Upper lobe of left lung (tissue), 6 donors: ENCODE results near the gene OR10A6. TPM values are rescaled to one million over a fixed set of nuclear protein-coding genes. Genes with fewer than 3 reads are reported as not detected.

Experiments
- ATAC-seq, 2 donors: fragments of 200-7000 bp; cut with Tn5 transposase; one replicate each; pipeline ENCODE4 v1.9.1; 2022; ENCODE audit warnings: mild to moderate bottlenecking in 2 of 2, moderate library complexity in 2 of 2; ENCODE audit not compliant: low FRiP score in 2 of 2
- DNase-seq, 2 donors: peaks; one replicate each; pipeline ENCODE4 v3.0.0-alpha.2; 2019 to 2020
- H3K27ac ChIP-seq, 4 donors: fragments of 200-600 bp; sonication (generic); one replicate each; pipeline ENCODE4 v1.5.1; 2016 to 2019
- H3K27me3 ChIP-seq, 4 donors: fragments of 200-600 bp; sonication (generic); one replicate each; pipeline ENCODE4 v1.5.1; 2017 to 2019
- H3K36me3 ChIP-seq, 4 donors: fragments of 200-600 bp; sonication (generic); one replicate each; pipeline ENCODE4 v1.5.1; 2016 to 2019
- H3K4me1 ChIP-seq, 4 donors: fragments of 200-600 bp; sonication (generic); one replicate each; pipeline ENCODE4 v1.5.1; 2018 to 2019
- H3K4me3 ChIP-seq, 4 donors: fragments of 200-600 bp; sonication (generic); one replicate each; pipeline ENCODE4 v1.5.1; 2017 to 2019; ENCODE audit warnings: mild to moderate bottlenecking in 2 of 4, moderate library complexity in 1 of 4
- H3K9me3 ChIP-seq, 4 donors: fragments of 200-600 bp; sonication (generic); one replicate each; pipeline ENCODE4 v1.5.1; 2018 to 2019
- CTCF ChIP-seq, 6 experiments: fragments of 450-650 bp in 4 of 6; fragments of 200-600 bp in 2 of 6; sonication (generic) in 2 of 6; IDR thresholded peaks; one replicate each; pipeline ENCODE4 v1.5.1; 2016 to 2019; ENCODE audit warnings: antibody characterized with exemption in 6 of 6
- EP300 ChIP-seq, 4 donors: sonication (generic); formaldehyde crosslinking; IDR thresholded peaks; one replicate each; pipeline ENCODE4 v1.5.1; 2017; ENCODE audit warnings: antibody characterized with exemption in 4 of 4, control low read depth in 2 of 4
- POLR2A ChIP-seq, 4 donors: fragments of 450-650 bp; IDR thresholded peaks; one replicate each; pipeline ENCODE4 v1.5.1; 2016 to 2017; ENCODE audit warnings: antibody characterized with exemption in 4 of 4, mild to moderate bottlenecking in 2 of 4
- POLR2AphosphoS5 ChIP-seq, 2 donors: sonication (generic); formaldehyde crosslinking; IDR thresholded peaks; one replicate each; pipeline ENCODE4 v1.5.1; 2017; ENCODE audit warnings: antibody characterized with exemption in 2 of 2
- WGBS, 2 donors: methylation state at CpG; one replicate each; pipeline ENCODE4 v1.1.5; 2017 to 2018; 5-methylcytosine and 5-hydroxymethylcytosine counted together
- total RNA-seq, 6 donors: library from RNA; depleted of rRNA in 4 of 6; stranded (reverse); fragments of >200 nt in 4 of 6; gene quantifications; one replicate each; pipeline versions ENCODE4 v1.1.0 to v1.2.1, GENCODE V29; 2016 to 2021
- donor health status: DM: no; HTN: no; CAD: no; lungs with moderate emphysema.
- donor health status: DM: no; HTN: yes; CAD: no; lungs with severe emphysema.

Gene OR10A6
- not detected for total RNA-seq

GRCh38 chr11:7931168-7931567 lies at the start of gene OR10A6:
Gene OR10A6 (minus strand): TSS chr11:7931268. CDS start chr11:7928662, 2,606 bp downstream.
- H3K27ac ChIP-seq: no peak within 1 kb of the TSS
- no peaks in the 10 kb centered on the region for H3K36me3 ChIP-seq
- no peaks in the 10 kb centered on the region for H3K4me1 ChIP-seq
- 78 to 79% methylated on average over 4 of the region's 4 CpGs for WGBS, 2 donors
- no peak within 1 kb of the TSS for H3K4me3 ChIP-seq
- no peaks in the 10 kb centered on the region for H3K27me3 ChIP-seq
- ATAC-seq (no peak), DNase-seq (no peak)
- TF ChIP-seq POLR2A (IDR thresholded peaks at IDR 0.05): no peak
- TF ChIP-seq CTCF (IDR thresholded peaks at IDR 0.05): no peak
- no peak for TF ChIP-seq POLR2AphosphoS5 (IDR thresholded peaks at IDR 0.05)
- TF ChIP-seq EP300 (IDR thresholded peaks at IDR 0.05): no peak
- no peaks in the 10 kb centered on the region for H3K9me3 ChIP-seq

GRCh38 chr11:7977232-7977917 lies 46.3 kb upstream of the OR10A6 start:
- 50 to 54% methylated on average over 5 of the region's 5 CpGs for WGBS, 2 donors
- H3K36me3 ChIP-seq: no peaks in the 10 kb centered on the region

GRCh38 chr11:7974668-7975067 lies 43.6 kb upstream of the OR10A6 start:
- DNase-seq (no peak), ATAC-seq (no peak)
- no peaks in the 10 kb centered on the region for H3K9me3 ChIP-seq
- 76 to 87% methylated on average over 2 of the region's 2 CpGs for WGBS, 2 donors
- H3K4me1 ChIP-seq: peaks cover 0 to 4% (median 0%) of the 10 kb centered on the region in 4 donors
- no peak overlapping the region for H3K27ac ChIP-seq
- no peak overlapping the region for H3K4me3 ChIP-seq
- TF ChIP-seq POLR2AphosphoS5 (IDR thresholded peaks at IDR 0.05): no peak
- no peak for TF ChIP-seq CTCF (IDR thresholded peaks at IDR 0.05)
- TF ChIP-seq POLR2A (IDR thresholded peaks at IDR 0.05): no peak
- TF ChIP-seq EP300 (IDR thresholded peaks at IDR 0.05): no peak
- H3K36me3 ChIP-seq: no peaks in the 10 kb centered on the region
- H3K27me3 ChIP-seq: no peaks in the 10 kb centered on the region

More at GRCh38 chr11:7977232-7977917, 46.3 kb upstream of the OR10A6 start:
- Histone ChIP-seq H3K4me1 (peaks cover 0 to 4% (median 0%) of the 10 kb centered on the region in 4 donors), H3K9me3 (no peaks in the 10 kb centered on the region), H3K27me3 (no peaks in the 10 kb centered on the region), H3K27ac (peak overlapping the region in 1 of 4 donors; percentile 24), H3K4me3 (no peak overlapping the region)
- ATAC-seq (no peak), DNase-seq (no peak)
- TF ChIP-seq POLR2A (IDR thresholded peaks at IDR 0.05) (no peak), EP300 (IDR thresholded peaks at IDR 0.05) (no peak), CTCF (IDR thresholded peaks at IDR 0.05) (no peak), POLR2AphosphoS5 (IDR thresholded peaks at IDR 0.05) (no peak)

- TF ChIP-seq CTCF (IDR thresholded peaks at IDR 0.05) (no peak), POLR2A (IDR thresholded peaks at IDR 0.05) (no peak), POLR2AphosphoS5 (IDR thresholded peaks at IDR 0.05) (no peak), EP300 (IDR thresholded peaks at IDR 0.05) (no peak)
- Histone ChIP-seq H3K27ac (no peak overlapping the region), H3K36me3 (no peaks in the 10 kb centered on the region), H3K9me3 (no peaks in the 10 kb centered on the region), H3K4me1 (peaks cover 0 to 4% (median 0%) of the 10 kb centered on the region in 4 donors), H3K4me3 (no peak overlapping the region), H3K27me3 (no peaks in the 10 kb centered on the region)
- DNase-seq: no peak
- WGBS, 2 donors: 85 to 92% methylated on average over 5 of the region's 5 CpGs
- ATAC-seq: no peak
Observed at GRCh38 chr11:7973011-7973410, 41.9 kb upstream of the OR10A6 start.

GRCh38 chr11:7971846-7972245 lies 40.8 kb upstream of the OR10A6 start:
- peaks cover 0 to 2% (median 0%) of the 10 kb centered on the region in 4 donors for H3K4me1 ChIP-seq
- no peaks in the 10 kb centered on the region for H3K27me3 ChIP-seq
- H3K36me3 ChIP-seq: no peaks in the 10 kb centered on the region
- TF ChIP-seq POLR2AphosphoS5 (IDR thresholded peaks at IDR 0.05) (no peak), POLR2A (IDR thresholded peaks at IDR 0.05) (no peak), EP300 (IDR thresholded peaks at IDR 0.05) (no peak), CTCF (IDR thresholded peaks at IDR 0.05) (no peak)
- no peak overlapping the region for H3K4me3 ChIP-seq
- DNase-seq: no peak
- no peaks in the 10 kb centered on the region for H3K9me3 ChIP-seq
- H3K27ac ChIP-seq: no peak overlapping the region
- ATAC-seq: no peak
